HepG2 (cell line): ENCODE data around the gene FNDC3B. TPM values are rescaled to one million over a fixed set of nuclear protein-coding genes. Genes with fewer than 3 reads are reported as not detected.

Source experiments
- ATRX ChIP-seq: sonication (generic); formaldehyde crosslinking; IDR thresholded peaks from 2 replicates; pipeline ENCODE4 v1.4.0; 2020; ENCODE audit warnings: missing genetic modification reagents, borderline replicate concordance
- CERS6 ChIP-seq: sonication (generic); formaldehyde crosslinking; IDR thresholded peaks from 2 replicates; pipeline ENCODE4 v1.5.0; 2020; ENCODE audit warnings: missing genetic modification reagents
- EED ChIP-seq: sonication (generic); formaldehyde crosslinking; IDR thresholded peaks from 2 replicates; pipeline ENCODE4 v1.5.0; 2020; ENCODE audit warnings: mild to moderate bottlenecking, missing genetic modification reagents
- ESRRA ChIP-seq: sonication (generic); formaldehyde crosslinking; IDR thresholded peaks from 2 replicates; pipeline ENCODE4 v1.5.1; 2020; ENCODE audit warnings: mild to moderate bottlenecking, low read depth, missing genetic modification reagents
- HINFP ChIP-seq: sonication (generic); formaldehyde crosslinking; IDR thresholded peaks from 2 replicates; pipeline ENCODE4 v1.4.0; 2020; ENCODE audit warnings: low read depth, mild to moderate bottlenecking, missing genetic modification reagents
- POLR2A ChIP-seq, 2 experiments: IDR thresholded peaks; 2 replicates each; pipeline ENCODE4 v1.6.1; 2011; ENCODE audit warnings: low read depth in 2 of 2, low read length in 2 of 2, mild to moderate bottlenecking in 1 of 2, moderate library complexity in 1 of 2; ENCODE audit not compliant: insufficient read depth in 1 of 2
- SP1 ChIP-seq, 2 experiments: fragments of 450-650 bp in 1 of 2; sonication (generic) in 1 of 2; formaldehyde crosslinking in 1 of 2; IDR thresholded peaks; 2 replicates each; pipeline versions ENCODE4 v1.4.0 to v1.6.1; 2016 to 2020; ENCODE audit warnings: missing genetic modification reagents in 1 of 2
- TBP ChIP-seq: sonication (generic); formaldehyde crosslinking; IDR thresholded peaks from 2 replicates; pipeline ENCODE4 v1.5.0; 2020; ENCODE audit warnings: missing genetic modification reagents
- ZFYVE20 ChIP-seq: sonication (generic); formaldehyde crosslinking; IDR thresholded peaks from 2 replicates; pipeline ENCODE4 v1.8.0; 2023; ENCODE audit warnings: low read depth, mild to moderate bottlenecking, moderate library complexity, missing genetic modification reagents, borderline replicate concordance
- ZNF646 ChIP-seq: sonication (generic); formaldehyde crosslinking; IDR thresholded peaks from 2 replicates; pipeline ENCODE4 v1.9.0; 2021; ENCODE audit warnings: mild to moderate bottlenecking, missing genetic modification reagents
- ZNF709 ChIP-seq: sonication (generic); formaldehyde crosslinking; IDR thresholded peaks from 2 replicates; pipeline ENCODE4 v1.5.0; 2020; ENCODE audit warnings: mild to moderate bottlenecking, missing genetic modification reagents
- ZNF710 ChIP-seq: sonication (generic); formaldehyde crosslinking; IDR thresholded peaks from 2 replicates; pipeline ENCODE4 v1.5.0; 2020; ENCODE audit warnings: mild to moderate bottlenecking, missing genetic modification reagents, borderline replicate concordance
- ZNF749 ChIP-seq: sonication (generic); formaldehyde crosslinking; IDR thresholded peaks from 2 replicates; pipeline ENCODE4 v1.8.0; 2022; ENCODE audit warnings: mild to moderate bottlenecking, missing genetic modification reagents, moderate library complexity, borderline replicate concordance
- polyA plus RNA-seq, 8 experiments: library from polyadenylated mRNA; depleted of rRNA in 3 of 8; stranded (reverse) in 7 of 8; unstranded in 1 of 8; fragments of >200 nt; fragmentation: Illumina TruSeq in 4 of 8; extraction: Trizol in 4 of 8; gene quantifications; 2 replicates each; pipeline versions ENCODE4 v1.2.1 to v1.2.3, GENCODE V29; 2011 to 2016; ENCODE audit warnings: low read depth in 4 of 8, missing spikeins in 1 of 8, mixed read lengths in 1 of 8; ENCODE audit not compliant: insufficient read depth in 1 of 8
- total RNA-seq, 5 experiments: library from RNA; depleted of rRNA; stranded (reverse); fragments of >200 nt; fragmentation: Illumina TruSeq; extraction: Trizol; gene quantifications; 2 replicates each; pipeline ENCODE4 v1.2.3, GENCODE V29; 2016; ENCODE audit warnings: low read depth in 1 of 5

The FNDC3B gene
- total and polyA plus RNA-seq, 2 of the 13 experiments (the other 11 are each of a cell fraction or from before 2014, with no cell fraction given) = 74.8 to 103 TPM

GRCh38 chr3:172216911-172217310 is 177.5 kb downstream of the FNDC3B start (continued):
- TF ChIP-seq ESRRA (CRISPR knock-in tag) (0 out of 2 replicates have a peak, but pooled peaks have one; percentile 32), TBP (CRISPR knock-in tag) (no peak), ATRX (CRISPR knock-in tag) (no peak), ZNF749 (CRISPR knock-in tag) (no peak), ZNF709 (CRISPR knock-in tag) (no peak), POLR2A (IDR thresholded peaks at IDR 0.05; ENCODE audit: insufficient read depth in 1 of 2, low read depth in 2 of 2, low read length in 2 of 2) (peak in 1 of 2 experiments; percentile 20; a peak in 1 of 4 replicates), ZFYVE20 (CRISPR knock-in tag) (no peak), EED (CRISPR knock-in tag) (no peak), ZNF710 (no peak), SP1 (IDR thresholded peaks at IDR 0.05) (no peak), SP1 (CRISPR knock-in tag; IDR thresholded peaks at IDR 0.05) (no peak), ZNF646 (no peak), HINFP (CRISPR knock-in tag) (no peak), CERS6 (CRISPR knock-in tag) (no peak)
- TF ChIP-seq, all 625 proteins: peak for 3
